ENCODE measurements around the gene THADA.

THADA gene

DNA sequence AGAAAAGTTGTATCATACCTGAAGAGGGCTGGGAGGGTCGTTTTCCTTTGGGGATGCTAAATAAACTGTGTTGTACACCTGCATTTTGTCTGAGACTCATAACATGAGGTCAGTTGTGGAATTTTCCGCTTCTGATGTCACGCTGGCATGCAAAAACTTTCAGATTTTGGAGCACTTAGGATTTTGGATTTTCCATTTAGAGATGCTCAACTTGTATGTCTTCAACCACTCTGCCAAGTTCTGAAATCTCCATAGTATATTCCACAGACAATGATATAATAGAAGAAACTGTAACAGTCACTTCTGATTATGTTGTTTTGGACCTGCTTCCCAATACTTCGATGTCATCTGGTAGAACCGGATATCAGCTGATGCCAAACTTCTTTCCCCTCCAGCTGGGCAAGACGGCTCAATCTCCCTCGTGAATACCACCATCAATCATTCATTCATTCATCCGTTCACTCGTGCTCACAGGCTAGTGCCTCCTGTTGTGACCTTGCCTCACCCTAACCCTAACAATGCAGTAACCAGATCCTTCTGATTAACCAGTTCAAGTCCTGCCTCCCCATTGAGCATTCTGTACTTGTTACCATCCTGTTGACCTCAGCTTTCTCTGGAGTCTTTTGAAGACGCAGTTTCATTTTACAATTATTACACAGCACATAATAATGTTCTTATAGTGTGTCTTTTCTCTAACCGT is 35.9 kb upstream of the THADA start:
- Histone ChIP-seq H3K4me3 (ENCODE audit: insufficient read depth, low read length, poor library complexity, severe bottlenecking) (no peak overlapping the region), H3F3A (ENCODE audit: insufficient read depth) (no peaks in the 10 kb centered on the region), H3K9ac (ENCODE audit: low read length) (no peak overlapping the region), H4K20me1 (ENCODE audit: low read depth, low read length) (no peaks in the 10 kb centered on the region), H3K9me3 (ENCODE audit: insufficient read depth, low read length) (no peaks in the 10 kb centered on the region), H3K27ac (ENCODE audit: low read depth, low read length) (no peak overlapping the region), H3K79me2 (ENCODE audit: insufficient read depth, low read length) (no peaks in the 10 kb centered on the region), H3K36me3 (ENCODE audit: low read length) (no peaks in the 10 kb centered on the region), H3K27me3 (ENCODE audit: low read length) (no peaks in the 10 kb centered on the region), H2AFZ (ENCODE audit: low read depth, low read length, severe bottlenecking) (no peak overlapping the region), H3K4me2 (ENCODE audit: low read depth, low read length, poor library complexity, severe bottlenecking) (no peak overlapping the region), H3K9me2 (replicated peaks; ENCODE audit: insufficient read depth, low read length) (no peaks in the 10 kb centered on the region)
- TF ChIP-seq, protein P1, sequence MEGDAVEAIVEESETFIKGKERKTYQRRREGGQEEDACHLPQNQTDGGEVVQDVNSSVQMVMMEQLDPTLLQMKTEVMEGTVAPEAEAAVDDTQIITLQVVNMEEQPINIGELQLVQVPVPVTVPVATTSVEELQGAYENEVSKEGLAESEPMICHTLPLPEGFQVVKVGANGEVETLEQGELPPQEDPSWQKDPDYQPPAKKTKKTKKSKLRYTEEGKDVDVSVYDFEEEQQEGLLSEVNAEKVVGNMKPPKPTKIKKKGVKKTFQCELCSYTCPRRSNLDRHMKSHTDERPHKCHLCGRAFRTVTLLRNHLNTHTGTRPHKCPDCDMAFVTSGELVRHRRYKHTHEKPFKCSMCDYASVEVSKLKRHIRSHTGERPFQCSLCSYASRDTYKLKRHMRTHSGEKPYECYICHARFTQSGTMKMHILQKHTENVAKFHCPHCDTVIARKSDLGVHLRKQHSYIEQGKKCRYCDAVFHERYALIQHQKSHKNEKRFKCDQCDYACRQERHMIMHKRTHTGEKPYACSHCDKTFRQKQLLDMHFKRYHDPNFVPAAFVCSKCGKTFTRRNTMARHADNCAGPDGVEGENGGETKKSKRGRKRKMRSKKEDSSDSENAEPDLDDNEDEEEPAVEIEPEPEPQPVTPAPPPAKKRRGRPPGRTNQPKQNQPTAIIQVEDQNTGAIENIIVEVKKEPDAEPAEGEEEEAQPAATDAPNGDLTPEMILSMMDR (IDR thresholded peaks at IDR 0.05; ENCODE audit: insufficient read depth, low read length, poor library complexity, severe bottlenecking), result no peak
- no peak for TF ChIP-seq EZH2phosphoT487 (conservative IDR thresholded peaks at IDR 0.05; ENCODE audit: low read length)

DNA sequence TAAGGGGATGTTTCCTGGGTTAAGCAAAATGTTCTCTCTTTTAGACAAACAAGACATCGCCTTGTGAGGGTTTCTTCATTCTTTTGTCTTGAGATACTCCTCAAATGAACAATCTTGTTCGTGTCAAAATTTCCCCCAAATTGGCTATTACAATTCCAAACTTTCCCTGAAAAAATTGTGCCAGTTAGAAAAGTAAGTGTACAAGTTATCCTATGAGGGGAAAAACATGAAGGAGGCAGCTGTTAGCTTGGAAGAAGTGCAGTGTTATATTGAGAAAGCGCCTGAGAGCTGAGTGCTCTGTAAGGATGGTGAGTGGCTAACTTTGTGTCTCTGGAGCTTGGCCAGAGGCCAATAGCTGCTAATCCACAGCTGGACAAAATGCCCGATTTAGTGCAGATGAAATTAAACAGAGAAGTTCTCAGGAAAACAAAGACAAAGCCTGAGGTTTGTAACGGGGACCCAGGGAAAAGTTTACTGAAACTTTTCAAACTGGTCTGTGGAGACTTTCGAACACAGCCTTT is 27.2 kb upstream of the THADA start:
- Histone ChIP-seq H2AFZ (ENCODE audit: low read depth, low read length, severe bottlenecking) (no peak overlapping the region), H3K27ac (ENCODE audit: low read depth, low read length) (no peak overlapping the region)
- TF ChIP-seq, protein P1 (IDR thresholded peaks at IDR 0.05; ENCODE audit: insufficient read depth, low read length, poor library complexity, severe bottlenecking), result no peak
- TF ChIP-seq EZH2phosphoT487 (conservative IDR thresholded peaks at IDR 0.05; ENCODE audit: low read length), result no peak

DNA sequence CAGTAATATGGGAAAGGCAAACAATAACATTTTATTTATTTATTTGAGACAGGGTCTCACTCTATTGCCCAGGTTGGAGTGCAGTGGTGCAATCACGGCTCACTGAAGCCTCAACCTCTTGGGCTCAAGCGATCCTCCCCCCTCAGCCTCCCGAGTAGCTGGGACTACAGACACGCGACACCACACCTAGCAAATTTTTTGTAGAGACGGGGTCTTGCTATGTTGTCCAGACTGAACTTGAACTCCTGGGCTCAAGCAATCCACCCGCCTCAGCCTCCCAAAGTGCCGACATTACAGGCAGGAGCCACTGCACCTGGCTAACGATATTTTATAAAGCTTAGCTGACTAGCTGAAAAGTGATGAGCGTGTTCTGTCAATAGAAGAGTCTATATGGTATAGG is 23.7 kb upstream of the THADA start:
- no peaks in the 10 kb centered on the region for H3K36me3 ChIP-seq (ENCODE audit: low read length)
- H3K27me3 ChIP-seq (ENCODE audit: low read length), result no peaks in the 10 kb centered on the region
- no peak overlapping the region for H3K4me3 ChIP-seq (ENCODE audit: insufficient read depth, low read length, poor library complexity, severe bottlenecking)
- no peaks in the 10 kb centered on the region for H3F3A ChIP-seq (ENCODE audit: insufficient read depth)
- H3K27ac ChIP-seq (ENCODE audit: low read depth, low read length), result no peak overlapping the region
- H3K79me2 ChIP-seq (ENCODE audit: insufficient read depth, low read length), result no peaks in the 10 kb centered on the region
- no peak overlapping the region for H3K9ac ChIP-seq (ENCODE audit: low read length)
- no peaks in the 10 kb centered on the region for H4K20me1 ChIP-seq (ENCODE audit: low read depth, low read length)
- TF ChIP-seq EZH2phosphoT487 (conservative IDR thresholded peaks at IDR 0.05; ENCODE audit: low read length), result no peak
- TF ChIP-seq, protein P1 (IDR thresholded peaks at IDR 0.05; ENCODE audit: insufficient read depth, low read length, poor library complexity, severe bottlenecking), result no peak
- H2AFZ ChIP-seq (ENCODE audit: low read depth, low read length, severe bottlenecking), result no peak overlapping the region
- no peaks in the 10 kb centered on the region for H3K9me3 ChIP-seq (ENCODE audit: insufficient read depth, low read length)
- H3K4me2 ChIP-seq (ENCODE audit: low read depth, low read length, poor library complexity, severe bottlenecking), result no peak overlapping the region
- no peaks in the 10 kb centered on the region for H3K9me2 ChIP-seq (replicated peaks; ENCODE audit: insufficient read depth, low read length)

More for the DNA sequence above, 27.2 kb upstream of the THADA start:
- Histone ChIP-seq H3F3A (ENCODE audit: insufficient read depth) (no peaks in the 10 kb centered on the region), H3K9ac (ENCODE audit: low read length) (no peak overlapping the region), H3K36me3 (ENCODE audit: low read length) (no peaks in the 10 kb centered on the region), H3K27me3 (ENCODE audit: low read length) (no peaks in the 10 kb centered on the region), H3K4me3 (ENCODE audit: insufficient read depth, low read length, poor library complexity, severe bottlenecking) (no peak overlapping the region), H3K9me3 (ENCODE audit: insufficient read depth, low read length) (no peaks in the 10 kb centered on the region), H4K20me1 (ENCODE audit: low read depth, low read length) (no peaks in the 10 kb centered on the region), H3K4me2 (ENCODE audit: low read depth, low read length, poor library complexity, severe bottlenecking) (no peak overlapping the region), H3K79me2 (ENCODE audit: insufficient read depth, low read length) (no peaks in the 10 kb centered on the region), H3K9me2 (replicated peaks; ENCODE audit: insufficient read depth, low read length) (no peaks in the 10 kb centered on the region)
